ENCODE results near the gene GALNS. TPM values are rescaled to one million over a fixed set of nuclear protein-coding genes. Genes with fewer than 3 reads are reported as not detected.

GALNS gene
- total RNA-seq, 1 experiment from 2014 or later = 21.5 TPM

DNA sequence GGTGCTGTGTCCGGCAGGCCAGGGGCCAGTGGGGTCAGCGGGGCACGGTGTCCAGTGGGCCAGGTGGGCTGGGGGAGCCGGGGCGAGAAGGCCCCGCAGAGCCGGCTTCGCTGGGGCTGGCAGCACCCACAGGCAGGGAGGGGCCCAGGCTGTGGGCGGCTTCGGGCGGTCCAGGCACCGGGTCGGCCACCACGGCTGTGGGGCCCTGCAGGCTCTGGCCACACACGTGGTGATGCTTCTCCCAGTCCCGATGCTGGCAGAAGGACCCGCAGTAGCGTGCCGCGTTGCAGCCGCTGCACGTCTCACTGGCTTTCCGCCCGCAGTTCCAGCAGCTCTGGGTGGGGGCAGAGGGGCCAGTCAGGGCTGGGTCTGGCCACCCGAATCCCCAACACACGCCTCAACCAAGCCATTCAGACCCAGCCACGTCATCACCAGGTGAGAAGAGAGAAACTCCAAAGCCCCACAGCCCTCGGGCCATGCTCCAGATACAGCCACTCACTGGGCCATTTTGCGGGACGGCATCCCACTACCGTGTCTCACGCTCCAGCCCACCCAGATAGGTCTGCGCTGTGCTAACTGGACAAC is 20.3 kb upstream of the GALNS start:
- no peak for DNase-seq (ENCODE audit: low read depth)

DNA sequence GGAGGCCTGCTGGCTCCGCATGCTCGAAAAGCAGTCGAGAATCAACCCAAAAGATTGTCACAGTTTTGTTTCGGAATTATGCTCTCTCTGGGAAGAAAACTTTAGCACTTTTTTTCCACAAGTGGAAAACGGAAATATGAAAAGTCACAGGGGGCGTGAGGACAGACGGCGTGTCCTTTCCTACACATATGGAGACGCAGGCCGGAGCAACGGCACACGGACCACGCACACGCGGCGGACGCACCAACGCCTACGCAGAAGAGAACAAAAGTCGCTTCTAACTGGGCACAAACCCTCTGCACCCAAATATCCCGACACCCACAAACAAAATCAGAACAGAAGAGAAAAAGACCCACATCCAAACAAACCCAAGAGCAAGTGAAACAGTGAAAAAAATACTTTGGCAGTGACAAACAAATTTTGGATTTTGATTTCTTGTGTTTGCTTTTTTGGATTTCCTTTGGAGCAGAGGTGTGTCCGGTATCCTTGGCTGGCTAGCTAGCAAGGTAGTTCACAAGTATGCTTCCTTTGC is 19.0 kb upstream of the GALNS start:
- no peak for DNase-seq (ENCODE audit: low read depth)

DNA sequence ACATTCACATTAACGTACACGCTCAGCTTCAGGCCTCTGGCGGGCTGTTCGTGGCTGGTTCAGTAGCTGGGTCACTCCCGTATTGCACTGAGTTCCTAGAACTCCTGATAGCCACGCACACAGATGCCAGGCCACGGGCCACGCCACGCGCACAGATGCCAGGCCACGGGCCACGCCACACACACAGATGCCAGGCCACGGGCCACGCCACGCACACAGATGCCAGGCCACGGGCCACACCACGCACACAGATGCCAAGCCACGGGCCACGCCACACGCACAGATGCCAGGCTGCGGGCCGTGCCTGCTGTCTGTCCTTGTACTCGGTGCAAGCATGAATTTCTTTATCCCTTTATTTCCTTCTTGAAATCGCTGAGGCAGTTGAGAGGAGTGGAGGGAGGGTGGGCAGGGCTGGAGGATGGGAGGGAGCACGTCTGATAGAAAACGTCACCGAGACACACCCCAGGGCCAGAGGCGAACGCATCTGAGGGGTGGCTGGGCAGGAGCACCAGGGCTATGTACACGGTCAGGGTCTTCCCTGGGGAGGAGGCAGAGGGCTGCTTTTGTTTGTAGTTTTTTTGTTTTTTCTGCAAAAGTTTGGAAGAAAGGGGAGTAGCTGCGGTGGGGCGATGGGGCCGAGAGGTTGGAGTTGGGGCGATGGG is 18.3 kb upstream of the GALNS start:
- no peak for DNase-seq (ENCODE audit: low read depth)

DNA sequence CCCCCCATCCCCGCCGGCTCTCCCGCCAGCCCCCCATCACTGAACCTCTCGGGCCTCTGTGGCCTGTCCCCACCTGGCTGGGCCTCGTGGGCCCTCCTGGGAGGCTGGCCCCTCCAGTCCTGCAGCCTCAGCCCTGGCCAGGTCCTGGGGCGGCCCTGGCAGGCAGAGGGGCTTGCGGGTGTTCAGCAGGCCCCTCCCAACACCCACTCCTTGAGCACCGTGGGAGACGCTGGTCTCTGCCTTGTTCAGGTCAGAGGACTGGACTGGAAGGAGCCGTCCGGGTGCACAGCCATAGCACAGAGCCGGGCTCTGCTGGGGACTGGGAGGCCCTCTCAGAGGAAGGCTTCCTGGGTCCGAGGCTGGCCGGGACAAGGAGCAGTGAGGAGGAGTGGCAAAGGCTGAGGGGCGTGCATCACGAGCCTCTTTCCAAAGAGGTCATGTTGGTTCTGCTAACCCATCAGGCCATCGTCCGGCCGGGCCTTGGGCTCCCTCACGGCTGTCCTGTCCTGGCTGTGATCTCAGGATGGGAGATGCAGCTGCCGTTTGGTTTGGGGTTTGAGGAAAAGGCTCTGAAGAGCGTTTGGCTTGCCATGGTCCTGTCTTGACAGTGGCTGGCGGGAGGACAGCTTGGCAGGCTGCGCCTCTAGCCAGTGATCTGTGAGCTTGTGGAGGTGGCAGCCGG is 16.0 kb upstream of the GALNS start:
- no peak for DNase-seq (ENCODE audit: low read depth)

DNA sequence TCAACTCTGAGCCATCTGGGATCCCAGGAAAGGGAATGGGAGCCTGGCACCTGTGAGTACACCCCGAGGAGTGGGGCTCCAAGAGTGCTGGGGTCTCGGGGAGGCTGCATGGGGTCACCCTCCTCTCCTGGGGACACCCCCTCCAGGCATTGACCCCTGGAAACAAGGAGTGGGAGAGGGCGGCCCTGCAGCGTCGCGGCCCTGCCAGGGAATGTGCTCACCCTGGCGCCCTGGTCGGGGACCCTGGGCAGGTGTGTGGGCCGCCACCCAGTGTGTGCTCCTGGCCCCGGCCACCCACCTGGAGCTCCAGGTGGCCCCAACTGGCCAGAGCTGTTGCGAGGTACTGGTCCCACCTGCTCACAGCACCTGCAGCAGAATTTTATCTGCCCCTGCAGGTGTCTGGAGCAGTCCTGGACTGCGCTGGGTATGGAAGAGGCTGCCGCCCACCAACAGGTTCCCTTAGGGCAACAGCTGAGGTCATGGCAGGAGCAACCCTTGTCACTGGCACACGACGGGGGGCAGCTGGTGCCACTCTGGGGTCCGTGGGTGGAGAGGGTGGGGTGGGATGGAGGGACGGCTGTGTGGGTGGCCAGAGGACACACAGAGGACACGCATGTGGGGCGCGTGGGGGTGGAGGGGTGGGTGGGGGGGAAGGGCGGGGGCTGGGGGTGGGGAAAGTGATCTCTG is 15.1 kb upstream of the GALNS start:
- no peak for DNase-seq (ENCODE audit: low read depth)

DNA sequence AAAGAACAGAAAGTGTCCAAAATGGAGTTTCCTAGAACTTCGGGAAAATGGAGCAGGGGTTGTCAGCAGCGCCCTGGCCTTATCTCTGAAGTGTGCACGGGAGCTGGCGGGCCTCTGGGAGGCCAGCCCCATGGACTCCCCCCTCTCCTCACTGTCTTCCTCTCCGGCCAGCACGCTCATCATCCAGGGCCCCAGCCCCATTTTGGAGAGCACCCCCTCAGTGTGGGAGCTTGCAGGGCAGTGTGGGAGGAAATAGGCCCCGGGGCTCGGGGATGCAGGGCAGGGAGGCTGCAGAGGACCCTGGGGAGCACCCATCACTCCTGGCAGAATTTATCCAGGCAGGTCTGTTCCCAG is 14.6 kb upstream of the GALNS start:
- no peak for DNase-seq (ENCODE audit: low read depth)

DNA sequence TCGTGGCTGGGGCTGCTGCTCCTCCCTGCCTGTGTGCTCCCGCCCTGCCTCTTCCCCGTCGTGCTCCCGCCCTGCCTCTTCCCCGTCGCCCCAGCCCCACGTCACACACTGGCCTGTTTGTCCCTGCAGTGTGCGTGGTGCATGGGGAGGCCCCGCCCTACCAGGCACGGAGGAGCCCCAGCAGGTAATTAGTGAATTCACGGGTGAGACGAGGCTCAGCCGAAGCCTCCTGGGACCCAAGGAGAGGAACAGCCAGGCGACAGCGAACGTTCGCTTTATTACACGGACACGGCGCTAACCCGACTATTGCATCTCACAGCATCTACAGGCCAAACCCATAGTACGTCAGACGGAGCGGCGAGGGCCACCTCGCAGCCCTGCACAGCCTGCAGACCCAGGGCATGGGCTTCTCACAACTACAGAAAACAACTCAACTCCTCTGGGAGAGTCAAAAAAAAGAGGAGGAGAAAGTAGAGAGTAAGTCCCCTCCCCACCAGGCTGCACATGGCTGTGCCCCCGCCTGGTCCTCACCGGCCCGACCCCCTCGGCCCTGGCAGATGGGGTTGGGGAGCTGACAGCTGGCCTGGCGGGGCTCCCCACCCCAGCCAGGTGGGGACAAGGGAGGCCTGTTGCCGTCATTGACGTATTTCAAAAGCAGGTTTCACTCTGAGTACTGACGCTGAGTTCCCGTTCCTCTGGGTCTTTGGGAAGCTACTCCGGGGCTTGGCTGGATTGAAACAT is 14.0 kb upstream of the GALNS start:
- no peak for DNase-seq (ENCODE audit: low read depth)

DNA sequence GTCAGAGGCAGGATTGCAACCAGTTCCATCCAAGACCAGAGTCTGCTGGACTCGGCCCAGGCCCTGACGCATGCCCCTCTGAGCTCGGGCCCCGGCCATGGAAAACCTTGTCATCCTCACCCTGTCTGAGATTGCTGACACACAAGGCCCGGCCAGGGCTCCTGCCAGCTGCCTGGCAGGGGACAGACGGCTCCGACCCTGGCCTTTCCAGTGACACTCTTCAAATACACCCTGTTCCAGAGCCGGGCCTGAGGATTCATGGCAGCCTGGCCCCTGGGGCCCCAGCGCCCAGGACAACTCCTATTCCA is 12.9 kb upstream of the GALNS start:
- DNase-seq (ENCODE audit: low read depth) = no peak

DNA sequence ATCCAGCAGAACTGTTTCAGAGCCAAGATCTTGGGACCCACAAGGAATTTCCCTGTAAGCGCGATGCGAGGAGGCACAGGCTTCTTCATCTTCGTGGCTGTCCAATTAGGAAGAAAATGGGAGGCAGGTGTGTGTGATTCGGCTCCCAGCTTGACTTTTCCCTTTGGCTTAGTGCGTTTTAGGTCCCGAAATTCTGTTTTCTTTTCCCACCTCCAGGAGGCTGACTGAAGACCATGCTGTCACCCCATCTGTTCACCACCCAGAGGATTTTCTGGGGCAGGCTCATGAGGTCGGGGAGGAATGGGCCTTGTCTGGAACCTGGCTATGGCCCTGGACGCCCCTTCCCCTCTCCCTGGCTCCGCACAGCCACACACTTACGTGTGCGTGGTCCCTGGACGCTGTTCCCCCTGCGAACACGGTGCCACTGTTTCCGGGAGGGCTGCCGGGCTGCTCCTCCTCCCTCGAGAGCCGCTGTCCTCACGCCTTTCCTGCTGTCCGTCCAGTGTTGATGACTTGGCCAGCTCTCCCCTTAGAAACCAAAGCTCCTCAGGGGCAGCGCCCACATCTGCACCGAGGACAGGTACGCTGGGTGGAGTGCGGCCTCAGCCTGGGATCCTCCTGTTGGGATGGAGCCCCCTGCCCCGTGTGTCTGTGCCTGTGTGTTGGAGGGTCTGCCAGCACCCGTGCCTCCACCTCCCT is 12.4 kb upstream of the GALNS start:
- DNase-seq (ENCODE audit: low read depth) = no peak

DNA sequence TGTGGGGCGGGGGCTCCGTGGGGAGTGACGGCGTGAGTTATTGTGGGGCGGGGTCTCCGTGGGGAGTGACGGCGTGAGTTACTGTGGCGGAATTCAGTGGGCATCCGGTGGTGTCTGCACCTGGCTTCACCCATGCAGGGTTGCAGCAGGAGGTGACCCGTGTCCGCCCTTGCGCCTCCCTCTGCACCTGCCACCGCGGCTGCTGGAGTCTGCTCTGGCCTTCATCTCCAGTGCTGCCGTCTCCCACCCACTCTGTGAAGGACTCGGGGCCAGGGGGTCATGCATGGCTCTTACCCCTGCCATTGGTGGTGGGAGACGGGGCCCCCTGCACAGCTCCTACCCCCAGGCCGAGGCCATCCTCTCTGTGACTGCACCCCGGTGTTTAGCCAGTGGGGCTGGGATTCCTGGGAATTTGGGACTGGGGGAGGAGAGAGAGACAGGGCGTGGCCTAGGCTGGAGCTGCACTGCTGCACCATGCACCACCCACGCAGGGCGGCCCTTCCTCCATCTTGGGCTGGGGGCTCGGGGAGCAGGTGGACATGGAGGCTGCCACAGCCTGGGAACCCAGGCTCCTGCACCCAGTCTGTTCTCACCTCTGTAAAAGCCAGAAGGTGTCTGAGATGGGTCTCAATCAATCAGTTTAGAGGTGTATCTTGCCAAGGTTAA is 11.0 kb upstream of the GALNS start:
- no peak for DNase-seq (ENCODE audit: low read depth)

DNA sequence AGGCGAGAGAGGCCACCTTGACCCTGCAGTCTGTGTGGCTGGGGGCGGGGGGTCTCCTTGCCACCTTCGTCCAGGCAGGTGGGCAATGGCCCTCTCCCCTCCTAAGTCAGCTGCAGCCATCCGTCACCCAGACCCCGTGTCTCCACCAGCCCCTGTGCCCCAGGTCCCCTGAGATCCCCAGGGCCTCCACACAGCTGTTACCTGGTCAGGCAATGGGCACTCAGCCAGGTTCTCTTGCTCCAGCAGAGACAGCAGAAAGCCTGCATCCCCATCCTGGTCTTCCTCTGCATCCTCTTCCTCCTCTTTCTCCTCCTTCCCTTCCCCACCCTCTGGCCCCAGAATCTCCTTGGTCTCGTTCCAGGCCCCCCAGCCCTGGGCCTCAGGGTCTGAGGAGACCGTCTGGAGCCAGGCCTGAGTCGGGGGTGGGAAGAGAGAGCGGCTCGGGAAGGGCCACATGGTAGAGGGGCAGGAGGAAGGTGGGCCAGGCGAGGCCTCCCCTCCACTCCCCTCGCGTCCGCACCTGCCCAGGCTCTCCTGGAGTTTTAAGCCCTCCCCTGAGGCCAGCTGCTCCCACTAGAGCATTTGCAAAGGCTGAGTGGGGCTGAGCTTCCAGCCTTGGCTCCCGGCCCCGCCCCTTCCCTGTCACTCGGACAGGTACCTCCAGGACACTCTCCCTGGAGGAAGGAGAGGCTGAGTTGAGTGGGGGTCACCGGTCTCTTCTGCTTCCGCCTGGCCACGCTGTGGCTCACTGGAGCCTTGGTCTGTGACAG is 9.6 kb upstream of the GALNS start, which contains the start of gene PABPN1L:
Gene PABPN1L (minus strand): TSS at position 510 of the 770 bp plus-strand sequence. CDS start 54 bp downstream, at position 456.
- no peak for DNase-seq (ENCODE audit: low read depth)

DNA sequence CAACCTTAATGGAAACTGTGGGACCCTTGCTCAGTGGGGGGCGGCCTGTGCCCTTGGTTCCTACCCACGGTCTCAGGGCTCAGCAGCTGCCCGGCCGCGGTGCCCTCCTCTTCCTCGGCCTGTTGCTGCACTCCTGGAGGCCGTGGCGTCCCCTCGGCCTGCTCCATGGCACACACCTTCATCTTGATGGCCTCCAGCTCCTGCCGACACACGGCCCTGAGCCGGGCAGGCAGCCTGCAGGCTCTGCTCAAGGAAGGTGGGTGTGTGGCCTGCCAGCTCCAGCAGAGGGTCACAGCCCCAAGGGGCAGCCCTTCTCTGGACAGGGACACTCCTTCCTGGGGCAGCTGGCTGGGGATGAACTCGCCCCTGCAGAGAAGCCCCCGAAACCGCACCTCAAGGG is 9.0 kb upstream of the GALNS start:
- DNase-seq (ENCODE audit: low read depth) = no peak

DNA sequence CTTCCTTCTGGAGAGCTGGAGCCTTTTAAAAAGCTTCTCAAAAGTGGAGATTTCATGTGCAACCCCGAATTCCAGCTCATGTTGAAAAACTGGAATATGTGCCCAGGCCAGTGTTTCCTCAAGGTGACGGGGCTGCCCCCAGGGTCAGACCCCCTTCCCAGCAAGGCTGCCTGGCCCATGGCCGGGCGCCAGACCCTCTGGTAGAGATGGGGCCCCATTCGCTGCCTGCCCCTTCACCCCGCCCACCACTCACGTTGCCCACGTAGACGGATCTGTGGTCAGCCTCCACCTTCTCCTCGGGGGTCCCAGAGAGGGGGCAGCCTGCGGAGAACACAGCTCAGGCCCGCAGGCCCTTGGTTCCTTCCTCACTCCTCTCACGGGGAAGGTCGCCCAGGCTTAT is 8.6 kb upstream of the GALNS start:
- no peak for DNase-seq (ENCODE audit: low read depth)

DNA sequence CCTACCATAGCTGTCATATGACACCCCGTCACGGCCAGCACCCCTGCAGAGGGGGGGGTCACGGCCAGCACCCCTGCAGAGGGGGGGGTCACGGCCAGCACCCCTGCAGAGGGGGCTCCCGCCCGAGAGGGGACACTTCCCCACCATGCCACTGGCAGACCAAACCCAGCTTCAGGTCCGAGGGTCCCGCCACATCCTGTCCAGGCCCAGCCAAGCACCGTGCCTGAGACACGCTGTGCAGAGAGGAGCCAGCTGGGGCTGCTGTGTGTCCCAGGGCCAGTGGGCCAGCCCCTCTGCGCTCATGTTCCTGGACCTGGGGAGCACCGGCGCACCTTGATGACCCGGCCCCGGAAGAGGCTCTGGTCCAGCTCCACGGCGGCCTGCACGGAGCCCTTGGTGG is 7.8 kb upstream of the GALNS start:
- DNase-seq (ENCODE audit: low read depth) = no peak

DNA sequence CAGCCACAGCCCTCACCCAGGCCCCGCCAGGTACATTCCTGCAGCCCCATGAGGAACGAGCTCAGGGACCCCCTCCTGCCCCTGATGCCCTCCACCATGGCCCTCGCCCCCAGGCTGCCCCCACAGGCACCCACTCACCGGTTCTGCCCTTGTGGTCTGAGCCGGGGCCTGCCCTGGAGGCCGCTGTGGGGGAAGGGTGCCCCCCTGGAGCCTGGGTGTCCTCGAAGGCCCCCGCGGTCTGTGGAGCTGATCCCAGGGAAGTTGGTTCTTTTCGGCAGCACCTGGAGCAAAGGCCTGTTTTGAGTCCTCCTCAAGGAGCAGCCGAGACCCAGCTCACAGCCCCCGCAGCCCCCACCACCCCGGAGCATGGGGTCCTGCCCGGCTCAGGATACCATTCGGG is 7.4 kb upstream of the GALNS start:
- DNase-seq (ENCODE audit: low read depth) = no peak

DNA sequence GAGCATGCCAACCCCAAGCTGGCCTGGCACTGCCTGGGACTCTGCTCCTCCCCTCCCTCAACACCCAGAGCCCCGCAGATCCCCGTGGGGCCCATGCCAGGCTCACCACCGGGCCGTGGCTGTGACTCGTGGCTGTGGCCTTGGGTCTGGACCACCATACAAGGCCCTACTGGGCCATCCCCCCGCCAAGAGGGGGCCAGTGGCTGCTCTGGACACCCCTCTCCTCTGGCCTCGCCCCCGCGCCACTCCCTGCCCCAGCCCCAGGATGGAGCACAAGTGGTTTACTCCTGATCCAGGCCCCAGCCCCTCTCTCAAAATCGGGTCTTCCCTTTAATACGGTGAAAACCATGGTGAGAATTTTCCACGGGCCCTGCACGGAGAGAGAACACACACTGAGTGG is 6.7 kb upstream of the GALNS start:
- DNase-seq (ENCODE audit: low read depth) = no peak

DNA sequence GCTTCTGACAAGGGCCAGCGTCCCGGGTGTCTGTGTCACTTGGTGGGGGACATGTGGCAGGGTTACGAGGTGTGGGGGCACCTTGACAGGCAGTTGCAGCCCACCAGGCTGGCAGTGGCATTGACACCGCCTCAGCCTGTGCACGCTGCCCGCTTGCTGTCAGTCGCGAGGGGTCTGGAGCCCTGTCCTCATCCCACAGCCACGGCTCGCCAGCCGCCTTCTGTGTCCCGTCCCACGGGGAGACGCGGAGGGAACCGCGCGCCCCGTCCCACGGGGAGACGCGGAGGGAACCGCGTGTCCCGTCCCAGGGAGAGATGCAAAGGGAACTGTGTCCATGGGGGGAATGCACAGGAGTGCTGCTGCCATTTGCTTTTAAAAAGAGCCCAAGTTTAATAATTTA is 6.2 kb upstream of the GALNS start:
- no peak for DNase-seq (ENCODE audit: low read depth)

DNA sequence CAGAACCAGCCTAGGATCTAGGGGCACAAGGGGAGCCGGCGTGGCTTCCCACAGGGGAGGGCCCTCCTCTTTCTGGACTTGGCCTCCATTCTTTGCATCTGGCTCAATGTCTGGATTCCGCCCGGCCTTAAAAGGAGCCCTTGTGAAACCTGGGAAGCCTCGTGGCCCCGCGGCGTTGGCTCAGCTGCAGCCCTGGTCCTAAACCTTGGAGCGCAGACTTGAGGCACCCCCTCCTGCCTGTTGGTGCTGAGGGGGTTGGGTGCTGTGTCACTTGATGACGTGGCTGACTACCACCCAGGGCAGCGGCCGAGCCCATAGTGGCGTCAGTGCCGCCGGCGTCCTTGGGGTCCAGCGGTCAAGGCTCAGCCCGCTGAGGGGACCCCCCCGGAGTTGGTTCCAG is 4.6 kb upstream of the GALNS start:
- DNase-seq (ENCODE audit: low read depth) = no peak

DNA sequence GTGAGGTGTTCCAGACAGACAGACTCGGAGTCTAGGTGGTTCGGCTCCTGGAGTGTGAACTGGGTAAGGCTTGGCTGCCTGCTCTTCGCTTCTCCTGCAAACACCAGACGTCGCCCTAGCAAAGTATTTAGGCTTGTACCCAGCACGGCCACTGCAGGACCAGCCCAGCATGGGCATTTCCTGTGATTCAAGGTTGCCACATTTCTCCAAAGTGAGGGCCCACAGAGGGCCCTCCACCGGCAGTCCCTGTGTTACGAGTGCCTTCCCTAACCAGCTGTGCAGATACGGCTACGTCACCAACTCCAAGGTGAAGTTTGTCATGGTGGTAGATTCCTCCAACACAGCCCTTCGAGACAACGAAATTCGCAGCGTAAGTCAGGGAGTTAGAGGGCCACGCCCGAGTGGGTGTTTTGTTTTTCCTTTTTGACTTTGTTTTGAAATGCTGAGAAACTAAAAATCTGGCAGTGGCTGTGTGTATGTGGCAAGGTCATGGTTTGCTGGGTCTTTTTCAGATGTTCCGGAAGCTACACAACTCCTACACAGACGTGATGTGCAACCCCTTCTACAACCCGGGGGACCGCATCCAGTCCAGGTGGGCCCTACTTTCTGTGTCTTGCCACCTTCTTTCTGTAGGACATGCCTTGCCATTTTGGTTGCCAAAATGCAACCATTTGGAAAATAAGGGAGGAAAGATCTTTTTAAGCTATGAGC is 2.8 kb upstream of the GALNS start:
- DNase-seq (ENCODE audit: low read depth) = no peak

Measured in LHCN-M2 (cell line).